H1 (cell line): ENCODE results near the gene KCNC1. TPM values are rescaled to one million over a fixed set of nuclear protein-coding genes. Genes with fewer than 3 reads are reported as not detected.

Experiments
- HDAC6 ChIP-seq: IDR thresholded peaks from one replicate; pipeline ENCODE4 v1.7.1; 2012; ENCODE audit warnings: low read depth, mild to moderate bottlenecking, inconsistent platforms, low read length, moderate library complexity
- KDM1A ChIP-seq: fragments of 200-600, 300-600 bp; sonication (generic); IDR thresholded peaks from 2 replicates; pipeline ENCODE4 v1.7.1; 2016; ENCODE audit warnings: mild to moderate bottlenecking, low read length, borderline replicate concordance
- SIX5 ChIP-seq: IDR thresholded peaks from 2 replicates; pipeline ENCODE4 v1.6.1; 2011; ENCODE audit warnings: mild to moderate bottlenecking, low read depth, low read length
- polyA plus RNA-seq, 7 experiments: library from polyadenylated mRNA; depleted of rRNA in 3 of 7; stranded (reverse) in 5 of 7; unstranded in 2 of 7; fragments of >200 nt in 5 of 7; fragments of 200-250 nt in 2 of 7; gene quantifications; 1 replicate in 5 of 7; 2 replicates in 1 of 7; 4 replicates in 1 of 7; pipeline versions ENCODE4 v1.2.1 to v1.2.3, GENCODE V29; 2011 to 2013; ENCODE audit warnings: missing spikeins in 2 of 7, mixed read lengths in 2 of 7
- total RNA-seq: library from RNA; stranded (reverse); fragmentation: NEBNext Ultra II Directional; extraction: Animal tissue kit (Norgen Biotek cat#: 25700); gene quantifications from 2 replicates; pipeline ENCODE4 v1.2.1, GENCODE V29; 2021
- TF ChIP-seq, protein P1 (sequence below), 3 experiments: IDR thresholded peaks; 1 replicate in 2 of 3; 2 replicates in 1 of 3; pipeline versions ENCODE4 v1.5.1 to v1.6.1; 2011; ENCODE audit warnings: low read length in 3 of 3, mild to moderate bottlenecking in 3 of 3, inconsistent platforms in 2 of 3, low read depth in 1 of 3, moderate library complexity in 1 of 3; ENCODE audit not compliant: insufficient read depth in 1 of 3; ENCODE audit errors: control extremely low read depth in 1 of 3

Gene KCNC1
- total and polyA plus RNA-seq, 2 of the 8 experiments (the other 6 are each of a cell fraction or from before 2014, with no cell fraction given) = 0.11 to 0.26 TPM

DNA sequence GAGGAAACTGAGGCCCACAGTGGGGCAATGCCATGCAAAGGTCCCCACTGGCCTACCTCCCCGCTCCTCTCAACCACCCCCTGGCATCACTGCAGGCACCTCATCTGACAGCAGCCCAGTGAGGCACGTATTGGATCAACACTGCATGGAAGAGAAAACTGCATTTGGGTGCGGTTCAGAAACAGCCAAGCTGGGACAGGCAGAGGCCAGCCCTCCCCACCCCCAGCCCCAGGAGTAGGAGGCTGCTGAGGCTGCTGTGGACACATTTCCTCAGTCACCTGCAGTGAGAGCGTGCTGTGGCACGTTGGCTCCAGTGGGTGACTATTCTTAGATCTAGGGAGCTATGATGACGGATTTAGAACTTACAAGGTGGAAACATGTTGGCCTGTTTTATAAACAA lies 63.7 kb downstream of the KCNC1 start (continued):
- TF ChIP-seq, protein P1, sequence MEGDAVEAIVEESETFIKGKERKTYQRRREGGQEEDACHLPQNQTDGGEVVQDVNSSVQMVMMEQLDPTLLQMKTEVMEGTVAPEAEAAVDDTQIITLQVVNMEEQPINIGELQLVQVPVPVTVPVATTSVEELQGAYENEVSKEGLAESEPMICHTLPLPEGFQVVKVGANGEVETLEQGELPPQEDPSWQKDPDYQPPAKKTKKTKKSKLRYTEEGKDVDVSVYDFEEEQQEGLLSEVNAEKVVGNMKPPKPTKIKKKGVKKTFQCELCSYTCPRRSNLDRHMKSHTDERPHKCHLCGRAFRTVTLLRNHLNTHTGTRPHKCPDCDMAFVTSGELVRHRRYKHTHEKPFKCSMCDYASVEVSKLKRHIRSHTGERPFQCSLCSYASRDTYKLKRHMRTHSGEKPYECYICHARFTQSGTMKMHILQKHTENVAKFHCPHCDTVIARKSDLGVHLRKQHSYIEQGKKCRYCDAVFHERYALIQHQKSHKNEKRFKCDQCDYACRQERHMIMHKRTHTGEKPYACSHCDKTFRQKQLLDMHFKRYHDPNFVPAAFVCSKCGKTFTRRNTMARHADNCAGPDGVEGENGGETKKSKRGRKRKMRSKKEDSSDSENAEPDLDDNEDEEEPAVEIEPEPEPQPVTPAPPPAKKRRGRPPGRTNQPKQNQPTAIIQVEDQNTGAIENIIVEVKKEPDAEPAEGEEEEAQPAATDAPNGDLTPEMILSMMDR (IDR thresholded peaks at IDR 0.05; ENCODE audit: control extremely low read depth in 1 of 3, insufficient read depth in 1 of 3, low read depth in 1 of 3, low read length in 3 of 3) = no peak
- TF ChIP-seq KDM1A = no peak
- no peak for TF ChIP-seq SIX5
- no peak for TF ChIP-seq HDAC6
